SKM-1 (cell line): Measurements from ENCODE around the gene SAC3D1.
"Not testable (repeated sequence)": the region's sequence is repeated elsewhere in the genome, so short reads cannot be mapped to it uniquely, and the experiment has no call there.

Experiments
- DNase-seq: peaks from one replicate; lab custom pipeline; 2025; ENCODE audit not compliant: unreplicated experiment; lab: John Stamatoyannopoulos, UW

SAC3D1 gene

DNA sequence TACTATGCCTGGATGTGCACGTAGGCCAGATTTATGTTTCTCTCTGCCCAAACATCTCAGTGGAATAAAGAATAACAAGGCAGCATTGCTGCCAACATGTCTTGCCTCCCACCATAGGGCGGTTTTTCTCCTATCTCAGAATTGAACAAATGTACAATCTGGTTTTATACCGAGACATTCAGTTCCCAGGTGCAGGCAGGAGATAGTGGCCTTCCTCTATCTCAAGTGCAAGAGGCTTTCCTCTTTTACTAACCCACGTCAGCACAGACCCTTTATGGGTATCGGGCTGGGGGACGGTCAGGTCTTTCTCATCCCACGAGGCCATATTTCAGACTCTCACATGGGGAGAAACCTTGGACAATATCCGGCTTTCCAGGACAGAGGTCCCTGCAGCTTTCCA, 17.5 kb upstream of the SAC3D1 start:
- not testable (repeated sequence) for DNase-seq

DNA sequence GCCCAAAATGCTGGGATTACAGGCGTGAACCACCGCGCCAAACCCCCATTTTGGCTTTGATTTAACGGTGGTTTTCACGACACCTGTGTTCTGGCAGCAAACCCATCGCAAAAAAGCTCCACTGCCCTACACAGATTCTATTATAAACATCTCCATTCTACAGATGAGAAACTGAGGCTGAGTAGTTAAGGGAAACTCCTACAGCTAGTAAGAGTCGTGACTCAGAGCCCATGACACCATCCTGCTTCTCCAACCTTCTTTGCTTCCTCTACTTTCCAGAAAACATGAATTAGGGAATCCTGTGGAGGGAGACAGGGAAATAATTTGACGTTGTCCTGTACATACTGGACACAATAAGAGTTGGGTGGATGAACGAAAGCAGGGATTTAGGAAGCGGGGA, 14.2 kb upstream of the SAC3D1 start:
- no peak for DNase-seq

DNA sequence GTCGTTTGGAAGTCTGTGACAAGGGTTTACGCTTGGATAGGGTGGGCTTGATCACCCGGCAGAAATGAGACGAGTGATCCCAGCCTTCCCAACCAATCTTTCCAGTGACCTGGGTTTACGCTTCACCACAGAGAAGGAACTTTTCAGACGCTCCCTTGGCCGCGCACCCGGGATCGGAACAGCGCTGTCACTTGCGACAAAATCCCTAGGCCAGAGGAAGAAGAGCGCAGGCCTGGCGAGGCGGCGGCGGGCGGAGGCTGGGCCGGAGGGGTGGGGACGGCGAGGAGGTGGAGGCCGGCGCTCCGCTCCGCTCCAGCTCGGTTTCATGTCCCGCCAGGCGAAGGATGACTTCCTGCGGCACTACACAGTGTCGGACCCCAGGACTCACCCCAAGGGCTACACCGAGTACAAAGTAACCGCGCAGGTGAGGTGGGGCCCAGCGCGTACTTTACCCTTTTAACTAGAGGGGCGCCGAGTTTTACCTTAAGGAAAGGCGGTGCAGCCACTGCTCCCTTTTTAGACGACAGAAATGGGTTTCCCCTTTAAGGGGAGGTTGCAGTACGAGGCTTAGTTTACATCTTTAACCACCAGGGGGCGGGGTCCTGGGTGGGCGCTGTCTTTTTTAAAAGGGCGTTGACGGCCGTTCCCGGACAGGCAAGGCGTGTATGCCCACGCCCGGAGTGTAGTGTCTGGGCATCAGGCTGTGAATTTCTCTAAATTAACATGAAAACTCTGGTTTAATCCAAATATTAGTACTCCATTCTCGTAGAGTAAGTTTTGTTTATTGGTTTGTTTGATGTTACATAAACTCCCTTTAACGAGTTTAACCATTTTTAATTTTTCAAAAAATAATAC, 13.6 kb upstream of the SAC3D1 start, which contains the start of gene SNX15:
TSS of gene SNX15 (plus strand) at position 227 of the 855 bp plus-strand sequence. CDS start at position 326, 99 bp downstream.
- peak; percentile 96 for DNase-seq

DNA sequence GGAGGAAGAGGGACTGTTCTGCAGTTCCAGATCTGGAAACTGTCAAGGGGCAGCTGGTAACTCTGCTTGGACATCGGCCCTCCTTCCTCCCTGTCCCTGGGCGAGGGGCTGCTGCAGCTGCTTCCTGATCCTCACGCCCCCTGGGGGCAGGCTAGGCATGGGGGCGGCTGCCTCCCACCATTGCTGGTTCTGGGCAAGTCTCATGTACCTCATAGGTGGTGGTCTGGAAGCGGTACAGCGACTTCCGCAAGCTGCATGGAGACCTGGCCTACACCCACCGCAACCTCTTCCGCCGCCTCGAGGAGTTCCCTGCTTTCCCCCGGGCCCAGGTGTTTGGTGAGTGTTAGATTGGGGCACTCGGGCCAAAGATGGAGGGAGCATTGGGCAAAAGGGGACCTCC, 8.8 kb upstream of the SAC3D1 start:
- DNase-seq, result no peak

DNA sequence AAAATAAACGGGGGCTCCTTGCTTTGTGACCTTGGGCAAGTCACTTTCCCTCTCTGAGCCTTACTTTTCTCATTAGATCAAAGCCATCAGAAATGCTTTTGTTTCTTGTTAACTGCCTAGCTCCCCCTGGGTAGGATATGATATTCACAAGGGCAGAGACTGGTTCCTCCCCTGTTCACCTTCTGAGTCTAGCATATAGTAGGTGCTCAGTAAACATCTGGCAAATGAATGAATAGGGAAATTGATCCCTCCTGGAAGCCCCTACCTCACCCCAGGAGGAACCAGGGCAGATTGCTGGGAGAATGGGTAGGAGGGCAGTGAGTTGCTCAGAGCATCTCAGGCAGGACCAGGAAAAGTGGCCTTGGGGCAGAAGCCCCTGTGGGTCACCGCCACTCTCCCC, 6.6 kb upstream of the SAC3D1 start:
- no peak for DNase-seq

DNA sequence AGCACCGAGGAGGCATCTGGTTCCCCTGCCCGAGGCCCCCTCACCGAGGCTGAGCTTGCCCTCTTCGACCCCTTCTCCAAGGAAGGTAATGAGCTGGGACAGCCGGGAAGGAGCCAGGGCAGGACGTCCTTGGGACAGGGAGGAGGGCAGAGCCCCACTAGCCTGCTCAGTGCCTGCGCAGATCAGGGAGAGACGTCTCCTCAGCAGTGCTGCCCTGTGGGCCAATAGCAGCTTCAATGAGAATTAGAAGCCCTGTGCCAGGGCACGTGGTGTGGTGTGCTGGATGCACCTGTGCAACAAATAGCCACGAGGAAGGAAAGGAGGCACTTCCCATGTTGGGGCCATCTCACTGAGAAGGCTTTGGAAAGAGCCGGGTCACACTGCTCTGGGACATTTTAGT, 5.4 kb upstream of the SAC3D1 start:
- DNase-seq, result no peak

DNA sequence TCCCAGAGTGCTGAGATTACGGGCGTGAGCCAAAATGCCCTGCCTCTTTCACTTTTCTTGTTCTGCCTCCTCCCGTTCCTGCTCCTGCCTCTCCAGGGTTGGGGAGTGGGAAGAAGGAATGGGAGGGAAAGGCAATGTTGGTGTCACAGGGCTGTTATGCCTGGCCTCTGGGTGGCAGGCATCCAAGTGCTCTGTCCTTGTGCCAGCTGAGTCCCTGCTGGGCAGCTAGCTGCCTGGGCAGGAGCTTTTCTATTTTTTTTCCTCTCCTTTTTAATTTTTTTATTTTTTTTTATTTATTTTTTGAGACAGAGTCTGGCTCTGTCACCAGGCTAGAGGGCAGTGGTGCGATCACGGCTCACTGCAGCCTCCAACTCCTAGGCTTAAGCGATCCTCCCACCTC, 4.1 kb upstream of the SAC3D1 start:
- DNase-seq, result no peak

DNA sequence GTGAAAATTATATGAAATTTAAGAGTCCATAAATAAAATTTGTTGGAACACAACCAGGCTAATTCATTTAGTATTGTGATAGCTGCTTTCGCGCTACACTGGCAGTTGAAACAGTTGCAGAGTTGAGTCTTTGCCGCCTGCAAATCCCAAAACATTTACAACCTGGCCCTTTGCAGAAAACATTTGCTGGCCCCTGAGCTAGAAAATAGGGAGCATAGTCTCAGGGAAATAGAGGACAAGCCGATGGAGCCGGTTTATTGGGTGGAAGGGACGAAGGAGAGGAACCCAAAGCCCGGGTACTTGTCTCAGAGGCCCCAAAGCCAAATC, 527 bp upstream of the SAC3D1 start:
- no peak for DNase-seq

DNA sequence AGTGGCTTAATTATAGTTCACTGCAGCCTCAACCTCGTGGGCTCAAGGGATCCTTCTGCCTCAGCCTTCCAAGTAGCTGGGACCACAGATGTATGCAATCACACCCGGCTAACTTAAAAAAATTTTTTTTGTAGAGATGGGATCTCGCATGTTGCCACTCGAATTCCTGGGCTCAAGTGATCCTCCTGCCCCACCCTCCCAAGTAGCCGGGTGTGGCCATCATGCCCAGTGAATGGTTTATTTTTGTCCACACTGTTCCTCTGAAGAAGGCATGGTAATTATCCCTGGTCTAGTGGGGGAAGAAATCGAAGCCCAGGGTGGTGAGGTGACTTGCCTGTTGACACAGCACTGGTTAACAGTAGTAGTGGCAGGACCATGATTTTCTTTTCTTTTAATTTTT, 1.9 kb downstream of the SAC3D1 start:
- no peak for DNase-seq

DNA sequence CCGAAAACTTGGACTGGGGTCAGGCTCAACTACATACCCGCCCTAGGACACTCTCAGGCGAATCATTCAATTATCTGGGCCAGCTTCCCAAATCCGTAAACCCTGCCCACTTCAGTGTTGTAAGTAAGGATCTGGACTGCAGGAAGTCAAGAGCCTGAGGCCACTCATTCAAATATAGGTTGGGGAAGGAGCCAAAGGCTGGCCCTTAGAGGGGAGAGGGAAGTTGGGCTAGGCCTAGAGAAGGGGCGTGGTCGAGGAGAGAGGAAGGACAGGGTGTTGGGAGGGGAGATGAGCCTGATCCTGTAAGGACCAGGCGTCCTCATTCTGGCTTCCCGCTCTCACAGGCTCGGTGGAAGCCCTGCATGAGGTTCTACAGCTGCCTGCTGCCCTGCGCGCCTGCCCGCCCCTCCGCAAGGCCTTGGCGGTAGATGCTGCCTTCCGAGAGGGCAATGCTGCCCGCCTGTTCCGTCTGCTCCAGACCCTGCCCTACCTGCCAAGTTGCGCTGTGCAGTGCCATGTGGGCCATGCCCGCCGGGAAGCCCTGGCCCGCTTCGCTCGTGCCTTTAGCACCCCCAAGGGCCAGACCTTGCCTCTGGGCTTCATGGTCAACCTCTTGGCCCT, 3.0 kb downstream of the SAC3D1 start:
- DNase-seq, result peak; percentile 36

DNA sequence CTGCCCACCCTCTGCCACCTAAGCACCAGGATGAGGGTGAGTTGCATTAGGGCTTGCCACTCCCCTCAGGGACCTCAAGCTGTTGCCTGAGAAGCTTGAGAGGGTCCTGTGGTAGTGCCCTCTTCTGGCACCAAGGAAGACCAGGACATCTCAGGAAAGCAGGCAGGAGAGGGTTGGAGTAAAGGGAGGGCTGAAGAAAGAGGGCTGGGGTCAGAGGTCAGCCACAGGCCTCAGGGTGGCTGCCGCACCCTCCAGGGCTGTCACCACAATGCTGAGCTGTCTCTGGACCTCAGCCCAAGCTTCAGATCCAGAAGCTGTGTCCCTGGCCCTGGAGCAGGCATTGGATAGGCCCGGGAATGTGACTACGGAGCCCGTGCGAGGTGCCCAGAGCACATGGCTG, 4.1 kb downstream of the SAC3D1 start:
- DNase-seq, result no peak

DNA sequence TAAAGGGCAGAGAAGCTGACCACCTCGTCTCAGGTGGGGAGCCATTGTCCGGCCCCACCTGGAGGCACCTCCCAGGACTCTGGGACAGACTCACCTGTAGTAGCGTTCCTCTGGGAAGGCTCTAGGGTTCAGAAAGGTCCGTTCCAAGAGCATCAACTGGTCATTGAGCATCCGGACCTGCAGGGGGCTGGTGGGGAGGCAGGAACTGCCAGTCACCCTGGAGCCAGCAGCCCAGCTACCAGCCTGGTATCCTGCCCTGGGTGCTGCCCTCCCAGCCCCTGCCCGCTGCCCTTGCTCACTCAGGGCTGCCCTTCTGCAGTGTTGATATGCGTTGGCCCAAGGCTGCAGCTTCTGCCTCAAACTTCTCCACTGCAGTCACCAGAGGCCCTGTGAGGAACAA, 4.7 kb downstream of the SAC3D1 start:
- DNase-seq, result no peak

DNA sequence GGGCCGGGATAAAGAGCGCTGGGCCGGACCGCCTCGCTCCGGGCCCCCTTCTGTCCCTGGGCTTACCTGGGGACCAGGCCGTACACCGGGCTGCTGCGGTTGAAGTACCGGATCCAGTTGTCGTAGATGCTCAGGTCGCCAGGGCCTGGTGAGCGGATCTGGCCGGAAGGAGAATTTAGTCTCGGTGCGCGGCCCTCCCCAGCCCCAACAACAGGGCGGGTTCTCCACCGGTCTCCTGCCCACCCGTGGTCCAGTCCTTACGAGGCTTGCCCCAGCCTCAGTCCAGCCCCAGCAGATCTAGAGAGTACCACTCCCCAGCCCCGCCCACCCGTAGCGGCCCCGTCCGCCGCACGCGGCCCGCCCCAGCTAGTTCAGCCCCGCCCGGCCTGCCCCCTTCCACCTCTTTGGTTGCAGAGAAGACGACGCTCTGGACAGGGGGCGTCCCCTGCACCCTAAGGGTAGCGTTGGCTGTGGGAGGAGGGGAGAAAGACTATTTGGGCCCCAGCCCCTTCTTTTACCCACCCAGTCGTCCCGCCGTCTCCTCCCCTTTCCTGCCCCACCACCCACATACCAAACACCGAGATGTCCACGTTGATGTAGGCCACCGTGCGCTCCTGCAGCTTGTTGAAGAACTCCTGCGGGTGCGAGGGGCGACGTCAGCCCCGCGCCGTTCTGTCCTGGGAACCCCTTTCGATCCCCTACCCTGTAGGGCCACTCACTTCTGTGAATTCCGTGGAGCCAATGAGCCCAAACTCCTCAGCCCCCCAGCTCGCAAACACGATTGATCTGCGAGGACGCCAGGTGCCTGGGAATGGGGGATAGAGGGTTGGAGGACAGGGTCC, 6.8 kb downstream of the SAC3D1 start:
- DNase-seq, result no peak

DNA sequence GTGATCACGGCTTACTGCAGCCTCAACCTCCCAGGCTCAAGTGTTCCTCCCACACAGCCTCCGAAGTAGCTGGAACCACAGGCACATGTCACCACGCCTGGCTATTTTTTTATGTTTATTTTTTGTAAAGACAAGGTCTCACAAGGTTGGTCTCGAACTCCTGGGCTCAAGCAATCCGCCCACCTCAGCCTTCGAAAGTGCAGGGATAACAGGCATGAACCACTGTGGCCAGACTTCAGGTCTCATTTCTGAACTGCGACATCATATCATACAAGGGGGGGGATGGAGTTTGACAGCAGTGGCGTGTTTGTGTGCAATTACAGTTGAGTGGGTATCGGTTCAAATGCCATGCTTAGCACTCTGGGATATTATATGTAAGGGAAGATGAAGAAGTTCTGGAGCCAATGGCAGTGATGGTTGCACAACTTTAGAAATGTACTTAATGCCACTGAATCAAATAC, 10.4 kb downstream of the SAC3D1 start:
- no peak for DNase-seq

DNA sequence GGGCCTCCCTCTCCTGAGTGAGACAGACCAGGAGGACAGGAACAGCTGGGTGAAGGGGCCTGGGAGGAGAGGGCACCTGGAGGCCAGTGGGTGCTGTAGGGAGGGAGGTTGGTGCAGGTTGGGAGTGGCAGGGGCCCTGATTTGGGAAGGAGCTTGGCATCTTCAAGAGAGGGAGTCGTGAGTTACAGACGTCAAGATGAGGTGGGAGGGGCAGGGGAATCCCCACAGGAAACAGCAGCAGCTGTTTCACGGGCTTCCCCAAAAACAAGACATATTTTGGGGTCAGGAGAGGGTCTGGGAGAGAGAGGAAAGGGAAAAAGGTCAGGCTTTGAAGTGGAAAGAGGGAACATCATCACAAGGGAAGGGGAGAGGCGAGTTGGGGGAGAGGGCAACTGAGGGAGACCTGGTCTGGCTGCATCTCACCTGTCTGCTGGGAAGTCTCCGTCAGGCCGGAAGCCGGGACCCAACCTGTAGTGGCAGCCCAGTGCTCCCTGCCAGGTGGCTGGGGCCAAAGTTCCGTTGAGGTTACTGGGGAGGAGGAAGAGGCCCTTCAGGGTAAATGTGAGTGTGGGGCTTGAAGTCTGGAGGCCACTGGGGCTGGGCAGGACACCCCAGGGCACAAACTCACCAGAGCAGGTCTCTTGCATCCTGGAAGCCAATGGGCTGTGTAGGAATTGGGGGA, 13.0 kb downstream of the SAC3D1 start:
- DNase-seq, result no peak

DNA sequence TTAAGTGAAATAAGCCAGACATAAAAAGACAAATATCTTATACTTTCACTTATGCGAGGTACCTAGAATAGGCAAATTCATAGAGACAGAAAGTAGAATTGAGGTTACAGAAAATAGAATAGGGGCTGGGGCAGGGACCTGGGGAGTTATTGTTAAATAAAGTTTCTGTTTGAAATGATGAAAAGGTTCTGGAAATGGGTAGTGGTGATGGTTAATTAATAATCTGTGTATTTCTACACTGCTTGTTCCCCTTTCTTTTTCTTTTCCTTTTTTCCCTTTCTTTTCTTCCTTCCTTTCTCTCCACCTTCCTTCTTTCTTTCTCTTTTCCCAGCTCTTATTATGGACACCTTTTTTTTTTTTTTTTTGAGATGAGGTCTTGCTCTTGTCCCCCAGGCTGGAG, 14.5 kb downstream of the SAC3D1 start:
- DNase-seq, result no peak

DNA sequence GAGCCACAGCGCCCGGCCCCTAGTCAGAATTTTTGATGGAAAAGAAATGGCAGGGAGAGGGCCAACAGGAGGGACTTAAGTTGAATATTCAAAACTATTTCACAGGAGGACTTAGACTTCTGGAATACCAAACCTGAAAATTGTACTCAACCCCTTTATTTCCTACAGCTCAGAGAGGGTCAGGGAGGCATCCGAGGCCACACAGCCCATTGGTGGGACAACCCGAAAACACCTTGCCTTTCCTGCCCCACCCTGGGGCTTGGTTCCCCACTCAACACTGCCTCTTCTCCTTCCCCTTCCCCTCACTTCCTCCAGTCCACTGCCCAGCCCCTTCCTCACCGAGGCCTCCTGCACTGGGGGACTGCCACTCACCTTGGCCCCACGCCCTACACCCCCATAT, 16.0 kb downstream of the SAC3D1 start:
- no peak for DNase-seq

DNA sequence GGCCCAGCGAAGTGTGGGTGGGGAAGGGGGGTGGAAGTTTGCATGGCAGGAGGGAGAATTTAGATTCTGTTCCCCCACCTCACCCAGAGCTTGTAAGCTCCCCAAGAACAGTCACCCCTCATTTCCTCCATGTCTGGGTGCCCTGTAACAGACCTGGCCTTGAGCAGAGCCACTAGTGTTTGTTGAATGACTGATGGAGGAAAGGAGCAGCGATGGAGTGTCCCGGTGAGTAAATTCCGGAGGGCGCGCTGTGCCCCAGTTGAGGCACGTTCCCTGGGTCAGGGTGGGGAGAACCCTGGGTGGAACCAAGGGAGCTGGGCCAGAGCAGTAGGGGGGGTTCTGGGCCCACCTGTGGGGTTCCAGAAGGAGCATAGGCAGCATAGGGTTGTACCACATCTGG, 16.5 kb downstream of the SAC3D1 start:
- DNase-seq, result no peak

DNA sequence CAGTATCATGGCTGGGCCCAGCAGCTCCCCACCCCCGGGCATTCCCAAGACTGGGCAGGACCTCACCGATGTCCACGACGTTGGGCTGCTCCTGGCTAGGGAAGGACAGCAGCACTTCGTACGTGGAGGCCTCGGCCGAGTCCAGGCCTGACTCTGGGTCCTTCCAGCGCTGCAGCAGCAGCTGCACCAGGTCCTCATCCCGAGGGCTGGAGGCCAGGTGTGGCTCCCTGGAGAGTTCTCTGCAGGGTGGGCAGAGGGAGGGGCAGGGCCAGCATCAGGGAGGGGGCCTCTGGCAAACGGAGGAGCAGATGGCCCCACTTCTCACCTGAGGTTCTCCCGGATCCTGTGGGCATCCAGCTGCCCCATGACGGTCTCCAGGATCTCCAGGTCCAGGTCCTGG, 17.0 kb downstream of the SAC3D1 start:
- no peak for DNase-seq

DNA sequence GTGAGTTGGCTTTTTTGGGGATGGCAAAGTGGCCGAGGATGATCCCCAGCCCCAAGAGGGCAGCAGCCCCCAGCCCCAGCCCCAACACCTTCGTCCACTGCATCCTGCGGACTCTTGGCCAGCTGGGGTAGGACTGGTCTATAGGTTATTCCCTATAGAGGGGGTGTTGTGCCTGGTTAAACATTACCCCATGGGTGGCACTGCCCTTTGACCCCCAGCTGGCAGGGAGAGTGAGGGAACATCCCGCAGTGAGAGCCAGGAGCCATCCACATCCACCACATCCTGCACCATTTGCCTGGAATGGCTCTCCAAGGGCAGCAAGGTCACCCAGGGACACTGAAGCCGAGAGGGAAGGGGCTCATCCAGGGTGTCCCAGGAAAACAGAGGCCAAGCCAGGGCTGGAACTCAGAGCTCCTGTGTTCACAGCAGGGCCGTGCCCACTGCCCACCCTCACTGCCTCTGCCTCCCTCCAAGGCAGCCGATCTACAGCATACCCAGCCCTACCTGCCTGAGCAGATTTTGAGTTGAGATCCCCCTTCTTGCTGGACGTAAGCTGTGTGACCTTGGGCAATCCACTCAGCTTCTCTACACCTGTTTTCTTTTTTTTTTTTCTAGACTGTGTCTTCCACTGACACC, 17.5 kb downstream of the SAC3D1 start, which contains the start of gene NAALADL1:
TSS of gene NAALADL1 (minus strand) at position 135 of the 636 bp plus-strand sequence. CDS start at position 103, 32 bp downstream.
- DNase-seq, result no peak

DNA sequence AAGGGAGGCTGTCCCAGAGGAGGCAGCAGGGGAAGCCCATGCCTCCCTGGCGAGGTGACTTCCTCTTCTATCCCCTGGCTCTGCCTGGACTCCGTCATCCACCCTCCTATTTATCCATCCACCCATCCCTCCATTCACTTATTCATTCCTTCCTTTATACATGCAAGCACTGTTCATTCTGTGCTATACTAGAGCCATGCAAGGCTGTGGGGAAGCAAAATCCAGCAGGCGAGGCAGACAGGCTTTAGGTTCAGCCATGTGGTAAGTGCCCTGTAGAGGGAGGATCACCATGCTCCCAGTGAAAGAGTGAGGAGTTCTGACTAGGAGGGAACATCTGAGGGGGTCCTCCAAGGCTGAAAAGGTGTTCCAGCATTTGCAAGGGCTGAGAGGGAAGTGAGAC, 18.5 kb downstream of the SAC3D1 start:
- DNase-seq, result no peak
